ENCODE data around the gene SENP7.
"Not testable (repeated sequence)": the region's sequence is repeated elsewhere in the genome, so short reads cannot be mapped to it uniquely, and the experiment has no call there.

Gene SENP7

GRCh38 chr3:101438641-101439040 lies 74.4 kb downstream of the SENP7 start:
- DNase-seq, result not testable (repeated sequence)

DNA sequence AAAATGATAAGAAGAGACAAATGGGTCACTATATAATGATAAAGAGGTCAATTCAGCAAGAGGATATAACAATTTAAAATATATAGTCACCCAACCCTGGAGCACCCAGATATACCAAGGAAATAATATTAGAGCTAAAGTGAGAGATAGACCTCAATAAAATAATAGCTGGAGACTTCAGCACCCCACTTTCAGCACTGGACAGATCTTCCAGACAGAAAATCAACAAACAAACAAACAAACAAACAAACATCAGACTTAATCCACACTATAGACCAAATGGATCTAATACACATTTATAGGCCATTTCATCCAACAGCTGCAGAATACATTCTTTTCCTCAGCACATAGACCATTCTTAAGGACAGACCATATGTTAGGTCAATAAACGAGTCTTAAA lies 79.4 kb downstream of the SENP7 start:
- DNase-seq, result no peak

GRCh38 chr3:101423984-101424888 lies 88.8 kb downstream of the SENP7 start:
- DNase-seq, result no peak

DNA sequence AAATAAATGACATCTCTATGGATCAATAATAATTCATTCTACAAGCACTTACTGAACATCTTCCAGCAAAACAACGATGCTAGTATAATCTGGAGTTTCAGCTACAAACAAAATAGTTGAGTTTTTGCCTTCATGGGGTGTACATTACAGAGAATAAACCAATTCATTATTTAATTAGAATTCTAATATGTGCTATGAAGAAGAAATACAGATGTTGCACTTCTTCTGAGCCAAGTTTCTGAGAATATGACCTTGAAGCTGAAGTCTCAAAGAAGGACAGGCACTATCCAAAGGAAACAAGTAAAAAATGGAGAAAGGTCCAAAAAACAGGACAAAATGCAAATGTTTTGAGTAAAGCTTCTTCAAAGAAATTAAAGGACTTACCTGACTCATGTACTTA lies 94.2 kb downstream of the SENP7 start:
- no peak for DNase-seq

GRCh38 chr3:101414121-101414520 lies 98.9 kb downstream of the SENP7 start:
- DNase-seq, result no peak

- DNase-seq, result no peak
Observed at GRCh38 chr3:101413656-101414055, 99.4 kb downstream of the SENP7 start.

GRCh38 chr3:101391413-101391950 lies 121.5 kb downstream of the SENP7 start:
- no peak for DNase-seq

GRCh38 chr3:101388706-101389105 lies 124.3 kb downstream of the SENP7 start:
- no peak for DNase-seq

GRCh38 chr3:101387351-101387750 lies 125.7 kb downstream of the SENP7 start:
- DNase-seq, result no peak

- no peak for DNase-seq
Observed at GRCh38 chr3:101384426-101384825, 128.6 kb downstream of the SENP7 start.

- no peak for DNase-seq
Observed at GRCh38 chr3:101383656-101384055, 129.4 kb downstream of the SENP7 start.

DNA sequence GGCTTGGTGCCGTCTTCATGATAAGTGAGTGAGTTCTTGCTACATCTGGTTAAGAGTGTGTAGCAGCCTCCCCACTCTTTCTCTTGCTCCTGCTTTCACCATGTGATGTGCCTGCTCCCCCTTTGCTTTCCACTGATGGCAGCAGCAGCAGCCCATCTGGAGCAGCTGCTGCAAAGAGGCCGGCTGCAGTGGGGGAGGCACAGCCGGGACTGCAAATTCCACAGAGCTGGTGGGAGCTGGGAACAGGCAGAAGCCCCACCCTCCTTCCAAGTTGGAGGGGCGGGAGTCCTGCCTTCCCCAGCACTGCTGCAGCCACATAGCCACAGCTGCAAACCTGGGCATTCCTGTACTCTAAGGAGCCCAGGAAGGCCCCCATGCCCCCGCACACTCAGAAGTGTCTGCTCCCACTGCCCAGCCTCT lies 129.8 kb downstream of the SENP7 start:
- DNase-seq, result no peak

GRCh38 chr3:101381809-101382208 lies 131.2 kb downstream of the SENP7 start:
- peak in 2 of 6 experiments; percentile 15 to 31 for DNase-seq

GRCh38 chr3:101379658-101380376 lies 133.2 kb downstream of the SENP7 start:
- DNase-seq, result peak in 1 of 6 experiments; percentile 6

- DNase-seq, result no peak
Observed at GRCh38 chr3:101377796-101378195, 135.2 kb downstream of the SENP7 start.

DNA sequence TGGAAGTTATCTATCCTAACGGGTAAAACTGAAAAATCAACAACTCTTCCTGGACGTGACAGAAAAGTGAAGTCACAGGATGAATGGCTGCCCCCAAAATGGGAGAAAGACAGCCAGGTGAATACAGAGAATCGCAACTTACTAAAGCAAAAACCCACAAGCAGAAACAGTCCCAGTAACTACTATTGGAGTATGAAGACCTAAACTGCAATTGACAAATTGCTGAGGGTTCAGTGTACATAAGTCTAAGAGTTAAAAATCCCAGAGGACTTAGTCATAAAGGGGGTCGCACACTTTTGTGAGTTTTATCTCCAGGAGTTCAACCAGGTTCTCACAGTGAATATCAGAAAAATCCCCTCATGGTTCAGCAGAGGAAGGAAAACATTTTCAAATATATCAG lies 135.8 kb downstream of the SENP7 start:
- no peak for DNase-seq

DNA sequence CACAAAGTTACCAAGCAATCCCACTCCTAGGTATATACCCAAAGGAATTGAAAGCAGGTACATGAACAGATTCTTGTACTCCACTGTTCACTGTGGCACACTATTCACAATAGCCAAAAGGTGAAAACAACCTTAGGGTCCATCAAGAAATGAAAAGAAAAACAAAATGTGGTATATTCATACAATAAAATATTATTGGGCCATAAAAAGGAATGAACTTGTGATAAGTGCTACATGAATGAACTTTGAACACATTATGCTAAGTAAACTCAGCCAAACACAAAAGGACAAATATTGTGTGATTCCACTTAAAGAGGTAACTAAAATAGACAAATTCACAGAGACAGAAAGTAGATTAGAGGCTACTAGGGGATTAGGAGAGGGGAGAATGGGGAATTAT lies 137.4 kb downstream of the SENP7 start:
- DNase-seq, result no peak

DNA sequence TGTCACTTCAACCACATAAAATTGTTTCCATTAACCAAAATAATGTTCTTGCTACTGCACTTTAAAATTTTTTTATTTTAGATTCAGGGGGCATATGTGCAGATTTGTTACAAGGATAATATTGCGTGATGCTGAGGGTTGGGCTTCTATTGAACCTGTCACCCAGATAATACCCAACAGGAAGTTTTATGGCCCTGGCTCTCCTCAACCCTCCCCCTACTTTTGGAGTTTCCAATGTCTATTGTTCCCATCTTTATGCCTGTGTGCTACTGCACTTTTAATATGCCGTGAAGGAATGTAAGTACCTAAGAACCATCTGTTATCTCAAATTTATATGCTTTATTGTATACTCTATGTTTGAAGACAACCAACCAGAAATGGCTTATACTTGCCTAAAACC lies 150.6 kb downstream of the SENP7 start:
- no peak for DNase-seq

DNA sequence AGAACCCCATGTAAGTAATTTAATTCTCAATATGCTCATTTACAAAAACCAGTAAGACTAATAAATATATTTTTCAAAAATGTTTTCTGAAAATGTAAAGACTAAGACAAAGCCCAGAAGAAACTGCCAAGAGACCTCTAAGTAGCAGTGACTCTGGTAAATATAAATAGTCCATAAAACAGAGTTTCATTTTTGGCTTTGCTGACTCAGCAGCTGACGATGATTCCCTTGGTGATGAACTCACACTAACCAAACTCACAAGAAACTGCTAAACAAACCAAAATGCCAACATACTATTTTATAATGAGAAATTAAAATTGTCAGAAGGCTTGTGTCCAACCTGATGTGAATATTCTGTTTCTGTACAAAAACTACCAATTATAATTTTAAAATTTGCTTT lies 161.2 kb downstream of the SENP7 start:
- DNase-seq, result no peak

- no peak for DNase-seq
Observed at GRCh38 chr3:101340591-101340990, 172.4 kb downstream of the SENP7 start.

DNA sequence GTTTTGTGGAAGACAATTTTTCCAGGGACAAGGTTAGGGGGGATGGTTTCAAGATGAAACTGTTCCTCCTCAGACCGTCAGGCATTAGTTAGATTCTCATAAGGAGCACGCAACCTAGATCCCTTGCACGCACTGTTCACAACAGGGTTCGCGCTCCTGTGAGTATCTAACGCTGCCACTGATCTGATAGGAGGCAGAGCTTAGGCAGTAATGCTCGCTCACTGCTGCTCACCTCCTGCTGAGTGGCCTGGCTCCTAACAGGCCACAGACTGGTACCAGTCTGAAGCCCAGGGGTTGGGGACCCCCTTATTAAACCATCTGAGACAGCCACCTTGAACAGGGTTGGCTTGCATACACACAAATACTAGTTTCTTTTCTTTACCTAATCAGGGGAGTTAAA lies 179.1 kb downstream of the SENP7 start:
- DNase-seq, result no peak

GRCh38 chr3:101329016-101329673 lies 183.9 kb downstream of the SENP7 start:
- no peak for DNase-seq

- no peak for DNase-seq
Observed at GRCh38 chr3:101325393-101326134, 187.4 kb downstream of the SENP7 start.

Data from stimulated activated naive CD4-positive, alpha-beta T cell (primary cell).